Neural progenitor cell (in vitro differentiated cells): ENCODE data around the gene SCG3.

ENCODE experiments used
- EZH2 ChIP-seq: fragments of 200-600 bp; sonication (generic); IDR thresholded peaks from 2 replicates; pipeline ENCODE4 v1.6.1; 2017; ENCODE audit warnings: antibody characterized with exemption, mild to moderate bottlenecking, moderate library complexity
- EZH2phosphoT487 ChIP-seq: fragments of 200-600 bp; sonication (generic); IDR thresholded peaks from 2 replicates; pipeline ENCODE4 v1.6.1; 2017; ENCODE audit warnings: antibody characterized with exemption
- TF ChIP-seq, protein P1 (sequence below): fragments of 200-600 bp; sonication (generic); IDR thresholded peaks from 2 replicates; pipeline ENCODE4 v1.5.1; 2017; ENCODE audit warnings: antibody characterized with exemption, mild to moderate bottlenecking

DNA sequence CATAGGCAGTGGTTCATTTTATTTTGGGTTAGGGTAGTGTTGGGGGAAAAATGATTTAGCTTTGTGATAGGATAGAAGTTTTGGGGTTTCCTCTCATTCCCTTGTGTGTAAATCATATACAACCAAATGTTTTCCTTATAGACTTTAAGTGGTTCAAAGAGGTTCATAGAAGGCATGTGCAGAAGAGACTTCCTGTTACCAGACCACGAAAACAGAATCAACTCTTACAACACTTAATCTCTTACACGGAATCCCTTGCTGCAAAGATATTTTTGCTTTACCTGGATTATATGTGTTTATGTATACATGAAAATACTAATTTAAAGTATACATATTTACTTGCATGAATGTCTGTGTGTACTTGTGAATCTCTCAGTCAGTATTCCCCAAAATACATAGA, 73.0 kb downstream of the SCG3 start:
- TF ChIP-seq, protein P1, sequence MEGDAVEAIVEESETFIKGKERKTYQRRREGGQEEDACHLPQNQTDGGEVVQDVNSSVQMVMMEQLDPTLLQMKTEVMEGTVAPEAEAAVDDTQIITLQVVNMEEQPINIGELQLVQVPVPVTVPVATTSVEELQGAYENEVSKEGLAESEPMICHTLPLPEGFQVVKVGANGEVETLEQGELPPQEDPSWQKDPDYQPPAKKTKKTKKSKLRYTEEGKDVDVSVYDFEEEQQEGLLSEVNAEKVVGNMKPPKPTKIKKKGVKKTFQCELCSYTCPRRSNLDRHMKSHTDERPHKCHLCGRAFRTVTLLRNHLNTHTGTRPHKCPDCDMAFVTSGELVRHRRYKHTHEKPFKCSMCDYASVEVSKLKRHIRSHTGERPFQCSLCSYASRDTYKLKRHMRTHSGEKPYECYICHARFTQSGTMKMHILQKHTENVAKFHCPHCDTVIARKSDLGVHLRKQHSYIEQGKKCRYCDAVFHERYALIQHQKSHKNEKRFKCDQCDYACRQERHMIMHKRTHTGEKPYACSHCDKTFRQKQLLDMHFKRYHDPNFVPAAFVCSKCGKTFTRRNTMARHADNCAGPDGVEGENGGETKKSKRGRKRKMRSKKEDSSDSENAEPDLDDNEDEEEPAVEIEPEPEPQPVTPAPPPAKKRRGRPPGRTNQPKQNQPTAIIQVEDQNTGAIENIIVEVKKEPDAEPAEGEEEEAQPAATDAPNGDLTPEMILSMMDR: no peak
- TF ChIP-seq EZH2phosphoT487 (no peak), EZH2 (no peak)
